Colonic mucosa (tissue), 4 donors: ENCODE measurements around the gene NCOA3. TPM values are rescaled to one million over a fixed set of nuclear protein-coding genes. Genes with fewer than 3 reads are reported as not detected.

Experiments
- DNase-seq: peaks from one replicate; pipeline ENCODE4 v3.0.0-alpha.2; 2020
- H3K27ac ChIP-seq: fragments of 200-600 bp; one replicate; pipeline ENCODE4 v1.8.0; 2021
- H3K27me3 ChIP-seq: fragments of 200-600 bp; one replicate; pipeline ENCODE4 v1.8.0; 2021
- H3K36me3 ChIP-seq: fragments of 200-600 bp; one replicate; pipeline ENCODE4 v1.8.0; 2021
- H3K4me1 ChIP-seq: fragments of 200-600 bp; one replicate; pipeline ENCODE4 v1.8.0; 2021; ENCODE audit warnings: mild to moderate bottlenecking
- H3K4me3 ChIP-seq: fragments of 200-600 bp; one replicate; pipeline ENCODE4 v1.8.0; 2021
- H3K9ac ChIP-seq, 2 donors: one replicate each; pipeline ENCODE4 v1.7.0; 2013; ENCODE audit warnings: control low read depth in 2 of 2, low read depth in 2 of 2, low read length in 2 of 2
- H3K9me3 ChIP-seq: fragments of 200-600 bp; one replicate; pipeline ENCODE4 v1.8.0; 2021
- intact Hi-C: fragments of 100-400 bp; cut with DNase I; formaldehyde crosslinking; loops from one replicate; pipeline ENCODE4 v1.14.1; 2022
- total RNA-seq, 2 donors: library from RNA; stranded (reverse); fragmentation: NEBNext Ultra II Directional in 1 of 2; extraction: Animal tissue kit (Norgen Biotek cat#: 25700) in 1 of 2; gene quantifications; one replicate each; pipeline ENCODE4 v1.2.1, GENCODE V29; 2021
- TF ChIP-seq, protein P1 (sequence below): fragments of 200-600 bp; IDR thresholded peaks from one replicate; pipeline ENCODE4 v1.8.0; 2022; ENCODE audit warnings: antibody characterized with exemption, mild to moderate bottlenecking
- donor health status: healthy.
- donor health status: DM: no; HTN: no; CAD: no.
- donor health status: DM: no; HTN: no; CAD: no.

Gene NCOA3
- total RNA-seq, 2 donors from 2014 or later, result 17.1 to 24.2 TPM

DNA sequence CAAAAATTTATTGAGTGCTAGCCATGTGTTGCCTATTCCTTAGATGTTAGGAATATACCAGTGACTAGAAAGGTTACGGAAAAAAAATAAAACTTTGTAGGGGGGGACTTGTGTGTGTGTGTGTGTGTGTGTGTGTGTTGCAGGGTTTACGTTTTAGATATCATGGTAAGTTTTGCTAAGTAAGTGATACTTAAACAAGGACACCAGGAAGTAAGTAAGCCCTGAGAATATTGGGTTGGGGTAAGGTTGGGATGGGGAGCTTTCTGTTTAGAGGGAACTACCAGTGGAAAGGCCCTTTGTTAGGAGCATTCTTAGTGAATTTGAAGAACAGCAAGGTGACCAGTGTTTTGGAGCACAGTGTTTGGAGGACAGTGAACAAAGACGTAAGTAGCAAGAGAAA is 30.3 kb downstream of the NCOA3 start:
- no peak overlapping the region for H3K27ac ChIP-seq
- no peaks in the 10 kb centered on the region for H3K9me3 ChIP-seq
- no peaks in the 10 kb centered on the region for H3K36me3 ChIP-seq
- intact Hi-C loops, result no loop called here
- TF ChIP-seq, protein P1, sequence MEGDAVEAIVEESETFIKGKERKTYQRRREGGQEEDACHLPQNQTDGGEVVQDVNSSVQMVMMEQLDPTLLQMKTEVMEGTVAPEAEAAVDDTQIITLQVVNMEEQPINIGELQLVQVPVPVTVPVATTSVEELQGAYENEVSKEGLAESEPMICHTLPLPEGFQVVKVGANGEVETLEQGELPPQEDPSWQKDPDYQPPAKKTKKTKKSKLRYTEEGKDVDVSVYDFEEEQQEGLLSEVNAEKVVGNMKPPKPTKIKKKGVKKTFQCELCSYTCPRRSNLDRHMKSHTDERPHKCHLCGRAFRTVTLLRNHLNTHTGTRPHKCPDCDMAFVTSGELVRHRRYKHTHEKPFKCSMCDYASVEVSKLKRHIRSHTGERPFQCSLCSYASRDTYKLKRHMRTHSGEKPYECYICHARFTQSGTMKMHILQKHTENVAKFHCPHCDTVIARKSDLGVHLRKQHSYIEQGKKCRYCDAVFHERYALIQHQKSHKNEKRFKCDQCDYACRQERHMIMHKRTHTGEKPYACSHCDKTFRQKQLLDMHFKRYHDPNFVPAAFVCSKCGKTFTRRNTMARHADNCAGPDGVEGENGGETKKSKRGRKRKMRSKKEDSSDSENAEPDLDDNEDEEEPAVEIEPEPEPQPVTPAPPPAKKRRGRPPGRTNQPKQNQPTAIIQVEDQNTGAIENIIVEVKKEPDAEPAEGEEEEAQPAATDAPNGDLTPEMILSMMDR, result no peak
- H3K27me3 ChIP-seq, result no peaks in the 10 kb centered on the region
- H3K4me3 ChIP-seq, result no peak overlapping the region
- no peak overlapping the region for H3K9ac ChIP-seq
- no peak for DNase-seq
- no peaks in the 10 kb centered on the region for H3K4me1 ChIP-seq

DNA sequence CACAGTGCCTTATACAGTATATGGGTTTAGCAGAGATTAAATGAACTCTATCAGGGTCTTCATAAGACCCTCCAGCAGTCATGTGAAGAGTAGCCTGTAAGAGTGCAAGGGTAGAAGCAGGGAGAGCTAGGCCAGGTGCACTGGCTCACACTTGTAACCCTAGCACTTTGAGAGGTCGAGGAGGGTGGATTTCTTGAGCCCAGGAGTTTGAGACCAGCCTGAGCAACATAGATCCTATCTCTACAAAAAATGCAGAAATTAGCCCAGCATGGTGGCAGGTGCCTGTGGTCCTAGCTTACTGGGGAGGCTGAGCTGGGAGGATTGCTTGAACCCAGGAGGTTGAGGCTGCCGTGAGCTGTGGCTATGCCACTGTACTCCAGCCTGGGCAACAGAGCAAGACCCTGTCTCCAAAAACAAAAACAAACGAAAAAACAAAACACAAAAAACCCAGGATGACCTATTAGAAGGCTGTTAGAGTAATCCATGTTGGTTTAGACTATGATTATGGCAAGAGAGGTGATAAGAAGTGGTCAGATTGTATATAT is 31.9 kb downstream of the NCOA3 start:
- Histone ChIP-seq H3K27me3 (no peaks in the 10 kb centered on the region), H3K27ac (no peak overlapping the region), H3K9ac (no peak overlapping the region), H3K9me3 (no peaks in the 10 kb centered on the region), H3K36me3 (no peaks in the 10 kb centered on the region), H3K4me1 (no peaks in the 10 kb centered on the region), H3K4me3 (no peak overlapping the region)
- DNase-seq, result no peak
- intact Hi-C loops, result no loop called here
- TF ChIP-seq, protein P1, result no peak

DNA sequence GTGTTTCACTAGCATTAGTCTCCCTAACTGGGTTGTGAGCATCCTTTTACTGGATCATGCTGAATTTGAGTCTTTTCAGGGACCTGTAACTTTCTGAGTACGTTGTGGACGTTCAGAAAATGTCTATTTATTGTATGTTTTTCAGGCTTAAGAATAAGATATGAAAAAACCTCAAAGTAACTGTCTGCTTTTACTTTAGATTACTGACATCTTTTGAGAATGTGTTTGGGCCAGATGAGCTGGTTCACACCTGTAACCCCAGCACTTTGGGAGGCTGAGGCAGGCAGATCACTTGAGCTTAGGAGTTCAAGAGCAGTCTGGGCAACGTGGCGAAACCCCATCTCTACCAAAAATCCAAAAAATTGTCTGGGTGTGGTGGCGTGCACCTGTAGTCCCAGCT is 32.7 kb downstream of the NCOA3 start:
- no peak overlapping the region for H3K9ac ChIP-seq
- no peak for DNase-seq
- no peaks in the 10 kb centered on the region for H3K4me1 ChIP-seq
- H3K4me3 ChIP-seq, result no peak overlapping the region
- no peaks in the 10 kb centered on the region for H3K9me3 ChIP-seq
- H3K36me3 ChIP-seq, result no peaks in the 10 kb centered on the region
- TF ChIP-seq, protein P1, result no peak
- H3K27ac ChIP-seq, result no peak overlapping the region
- intact Hi-C loops, result no loop called here
- no peaks in the 10 kb centered on the region for H3K27me3 ChIP-seq

DNA sequence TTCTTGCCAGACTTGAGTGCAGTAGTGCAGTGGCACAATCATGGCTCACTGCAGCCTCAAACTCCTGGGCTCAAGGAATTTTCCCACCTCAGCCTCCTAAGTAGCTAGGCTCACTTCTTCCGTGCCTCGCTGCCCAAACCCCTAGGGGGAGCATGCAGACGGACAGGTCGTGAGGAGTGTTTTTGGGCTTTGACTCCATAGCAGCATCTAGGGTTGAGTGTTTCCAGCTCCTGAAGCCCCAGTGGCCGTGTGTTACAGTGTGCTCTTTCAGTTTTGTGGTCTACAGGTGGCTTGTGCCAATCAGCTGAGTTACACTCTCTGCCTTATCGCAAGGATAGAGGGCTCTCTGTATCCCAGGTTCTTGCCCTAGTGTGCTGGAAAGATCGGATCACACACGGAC is 33.4 kb downstream of the NCOA3 start:
- TF ChIP-seq, protein P1, result no peak
- intact Hi-C loops, result no loop called here
- Histone ChIP-seq H3K27me3 (no peaks in the 10 kb centered on the region), H3K27ac (no peak overlapping the region), H3K9ac (no peak overlapping the region), H3K36me3 (no peaks in the 10 kb centered on the region), H3K9me3 (no peaks in the 10 kb centered on the region), H3K4me1 (no peaks in the 10 kb centered on the region), H3K4me3 (no peak overlapping the region)
- DNase-seq, result no peak

DNA sequence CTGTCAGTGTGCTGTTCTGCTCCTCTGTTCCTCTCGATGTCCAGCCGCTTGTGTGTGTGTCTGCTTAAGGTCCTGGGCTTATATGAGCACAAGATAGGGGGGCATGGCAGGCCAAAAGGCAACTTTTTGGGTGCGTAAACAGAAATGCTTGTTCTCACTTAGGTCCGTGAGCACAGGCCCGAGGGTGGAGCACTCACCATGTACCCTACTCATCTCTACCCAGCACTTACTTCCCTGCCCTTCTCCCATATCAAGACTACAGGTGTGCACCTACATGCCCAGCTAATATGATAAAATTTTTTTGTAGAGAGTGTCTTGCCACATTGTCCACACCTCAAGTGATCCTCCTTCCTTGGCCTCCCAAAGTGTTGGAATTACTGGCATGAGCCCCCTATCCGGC is 34.3 kb downstream of the NCOA3 start:
- Histone ChIP-seq H3K9ac (no peak overlapping the region), H3K36me3 (no peaks in the 10 kb centered on the region), H3K27ac (no peak overlapping the region), H3K4me3 (no peak overlapping the region), H3K4me1 (no peaks in the 10 kb centered on the region), H3K9me3 (no peaks in the 10 kb centered on the region), H3K27me3 (no peaks in the 10 kb centered on the region)
- intact Hi-C loops, result no loop called here
- TF ChIP-seq, protein P1, result no peak
- no peak for DNase-seq
